ENCODE measurements around the gene NEDD8.

The NEDD8 gene

DNA sequence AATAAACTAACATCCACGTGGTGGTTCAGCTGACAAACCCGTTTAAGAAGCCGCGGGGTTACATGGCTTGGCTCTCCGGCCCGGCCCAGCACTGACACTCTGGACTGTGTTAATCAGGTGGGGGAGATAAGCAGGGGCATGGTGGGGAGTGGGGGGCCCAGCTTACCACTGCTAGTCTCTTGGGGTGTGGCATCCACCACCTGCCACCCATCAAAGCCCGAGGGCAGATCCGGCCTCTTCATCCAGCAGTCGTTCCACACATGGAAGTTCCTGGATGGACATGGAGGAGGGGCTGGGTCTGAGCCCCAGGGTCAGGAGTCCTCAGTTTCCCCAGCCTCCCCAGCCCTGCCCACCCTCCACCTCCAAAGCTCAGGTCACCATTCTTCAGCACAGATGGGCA is 26.0 kb upstream of the NEDD8 start:
- ChIA-PET CTCF (interaction anchor here (0.8 to 0.9 kb wide), 2 partner anchors 15 to 50 kb away, joined by 3 read pairs; partner anchors contain the start of gene CIDEB), POLR2A (ENCODE audit: low non-redundant PET) (interaction anchor here (0.5 to 0.6 kb wide), 2 partner anchors 10 to 69 kb away, joined by 3 to 6 read pairs; no protein-coding TSS in a partner anchor)
- DNase-seq (ENCODE audit: low spot score): no peak
- peak overlapping the region; percentile 96 for H3K27ac ChIP-seq
- TF ChIP-seq, protein P1, sequence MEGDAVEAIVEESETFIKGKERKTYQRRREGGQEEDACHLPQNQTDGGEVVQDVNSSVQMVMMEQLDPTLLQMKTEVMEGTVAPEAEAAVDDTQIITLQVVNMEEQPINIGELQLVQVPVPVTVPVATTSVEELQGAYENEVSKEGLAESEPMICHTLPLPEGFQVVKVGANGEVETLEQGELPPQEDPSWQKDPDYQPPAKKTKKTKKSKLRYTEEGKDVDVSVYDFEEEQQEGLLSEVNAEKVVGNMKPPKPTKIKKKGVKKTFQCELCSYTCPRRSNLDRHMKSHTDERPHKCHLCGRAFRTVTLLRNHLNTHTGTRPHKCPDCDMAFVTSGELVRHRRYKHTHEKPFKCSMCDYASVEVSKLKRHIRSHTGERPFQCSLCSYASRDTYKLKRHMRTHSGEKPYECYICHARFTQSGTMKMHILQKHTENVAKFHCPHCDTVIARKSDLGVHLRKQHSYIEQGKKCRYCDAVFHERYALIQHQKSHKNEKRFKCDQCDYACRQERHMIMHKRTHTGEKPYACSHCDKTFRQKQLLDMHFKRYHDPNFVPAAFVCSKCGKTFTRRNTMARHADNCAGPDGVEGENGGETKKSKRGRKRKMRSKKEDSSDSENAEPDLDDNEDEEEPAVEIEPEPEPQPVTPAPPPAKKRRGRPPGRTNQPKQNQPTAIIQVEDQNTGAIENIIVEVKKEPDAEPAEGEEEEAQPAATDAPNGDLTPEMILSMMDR (conservative IDR thresholded peaks at IDR 0.05; ENCODE audit: low read depth): no peak

DNA sequence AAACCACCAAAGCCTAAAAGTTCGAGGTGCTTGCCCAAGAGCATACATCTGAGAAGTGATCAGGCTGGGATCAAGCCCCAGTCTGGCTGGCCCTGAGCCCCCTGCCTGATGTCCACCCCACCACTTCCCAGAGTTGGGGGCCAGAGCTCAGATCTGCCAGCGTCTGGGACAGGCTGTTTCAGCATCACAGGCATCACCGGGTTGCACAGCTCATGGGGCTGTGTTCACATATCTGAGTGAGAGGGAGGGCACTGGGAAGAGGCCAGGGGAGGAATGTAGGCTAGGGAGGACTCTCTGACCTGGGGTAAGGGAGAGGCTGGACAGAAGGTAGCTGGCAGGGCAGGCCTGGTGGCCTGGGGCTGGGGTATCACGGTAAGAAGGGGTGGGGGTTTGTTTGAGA is 24.8 kb upstream of the NEDD8 start:
- ChIA-PET POLR2A (ENCODE audit: low non-redundant PET) (no interaction called here), CTCF (interaction anchor here (0.6 kb wide), 1 partner anchor 52 kb away, joined by 3 read pairs; no protein-coding TSS in a partner anchor)
- H3K27ac ChIP-seq: peak overlapping the region; percentile 57
- DNase-seq (ENCODE audit: low spot score): no peak
- TF ChIP-seq, protein P1 (conservative IDR thresholded peaks at IDR 0.05; ENCODE audit: low read depth): no peak

DNA sequence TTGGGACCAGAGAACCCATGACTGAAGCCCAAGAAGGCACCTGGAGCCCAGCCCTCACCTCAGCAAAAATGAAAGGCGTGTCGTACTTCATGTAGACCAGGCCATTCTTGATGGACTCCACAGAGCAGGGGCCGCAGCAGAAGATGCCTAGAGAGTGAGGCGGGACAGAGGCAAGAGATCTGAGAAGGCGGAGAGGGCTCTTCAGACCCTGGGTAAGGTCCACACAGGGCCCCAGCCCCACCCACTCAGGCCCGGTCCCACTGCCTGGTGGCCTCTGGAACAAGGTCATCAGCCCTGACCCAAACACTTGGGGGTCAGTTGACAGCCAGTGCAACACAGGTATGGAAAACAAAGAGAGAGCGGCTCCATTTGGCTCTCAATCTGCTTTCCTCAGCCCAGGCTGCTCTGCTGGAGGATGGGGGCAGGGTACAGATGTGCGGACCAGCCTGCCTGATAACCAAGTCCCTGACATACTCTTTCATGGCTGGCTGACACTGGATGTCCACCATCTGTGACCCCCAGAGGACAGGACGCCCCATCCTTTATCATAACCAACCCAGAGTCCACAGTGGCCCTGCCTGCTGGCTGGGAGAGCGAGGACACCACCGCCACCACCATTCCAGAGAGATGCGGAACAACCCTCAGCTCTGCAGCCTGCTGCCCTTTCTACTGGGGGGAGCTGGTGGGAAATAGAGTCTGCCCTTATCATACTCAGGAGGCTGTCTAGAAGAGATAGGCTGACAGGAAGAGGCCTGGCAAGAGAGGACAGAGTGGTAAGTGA is 24.0 kb upstream of the NEDD8 start:
- ChIA-PET POLR2A (ENCODE audit: low non-redundant PET) (no interaction called here), CTCF (interaction anchor here (0.6 kb wide), 1 partner anchor 52 kb away, joined by 3 read pairs; no protein-coding TSS in a partner anchor)
- DNase-seq (ENCODE audit: low spot score): no peak
- TF ChIP-seq, protein P1 (conservative IDR thresholded peaks at IDR 0.05; ENCODE audit: low read depth): no peak
- H3K27ac ChIP-seq: peak overlapping the region; percentile 57

DNA sequence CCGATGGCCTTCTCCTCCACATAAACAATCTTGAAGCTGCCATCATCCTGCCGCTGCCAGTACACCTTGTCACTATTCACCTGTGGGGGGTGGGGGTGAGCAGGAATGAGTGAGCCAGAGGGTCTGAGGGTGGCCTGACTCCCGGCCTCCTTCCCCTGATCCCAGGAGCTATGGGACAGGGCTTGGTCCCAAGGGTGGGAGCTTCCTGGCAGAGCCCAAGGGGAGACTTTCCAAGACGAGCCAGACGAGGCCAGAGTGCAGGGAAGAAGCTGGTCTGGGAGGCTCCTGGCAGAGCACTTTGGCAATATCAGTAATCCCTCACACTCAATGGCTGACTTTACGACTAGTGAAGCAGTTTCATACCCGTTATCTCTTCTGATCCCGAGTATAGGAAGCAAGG is 23.3 kb upstream of the NEDD8 start:
- DNase-seq (ENCODE audit: low spot score): no peak
- TF ChIP-seq, protein P1 (conservative IDR thresholded peaks at IDR 0.05; ENCODE audit: low read depth): no peak
- peak overlapping the region; percentile 57; the same call in 1 of the 2 replicates for H3K27ac ChIP-seq
- ChIA-PET CTCF (no interaction called here), POLR2A (ENCODE audit: low non-redundant PET) (no interaction called here)

DNA sequence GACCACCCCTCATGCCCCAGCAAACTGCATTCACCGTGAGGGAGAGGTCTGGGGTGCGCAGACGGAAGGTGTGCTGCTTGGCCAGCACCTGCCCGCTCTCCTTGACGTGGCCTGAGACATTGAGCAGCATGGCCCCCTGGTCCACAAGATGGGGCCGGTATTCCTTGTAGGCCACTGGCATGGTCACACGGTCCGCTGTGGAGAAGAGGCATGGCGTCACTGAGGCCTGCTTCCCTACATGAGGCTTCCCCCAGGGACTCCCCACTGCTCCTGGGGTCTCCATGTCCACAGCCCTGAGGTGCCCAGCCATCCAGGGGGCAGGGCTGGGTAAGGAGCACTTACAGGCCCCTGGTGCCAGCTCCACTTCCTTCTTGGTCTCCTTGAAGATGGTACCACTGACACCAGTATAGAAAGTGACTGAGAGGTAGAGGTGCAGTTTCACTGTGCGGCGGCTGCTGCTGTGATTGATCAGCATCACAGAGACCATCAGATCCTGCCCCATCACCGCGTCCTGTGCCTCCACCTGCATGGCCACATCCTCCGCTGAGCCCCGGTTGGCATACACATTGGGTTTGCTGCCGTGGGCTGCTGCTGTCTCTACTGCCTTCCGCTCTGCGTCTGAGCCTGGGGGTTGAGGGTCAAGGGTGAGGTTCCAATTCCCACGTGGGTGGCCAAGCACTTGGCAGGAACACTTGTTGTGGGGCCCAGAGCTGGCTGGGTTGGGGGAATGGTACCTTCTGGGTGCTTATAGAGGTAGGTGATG is 22.6 kb upstream of the NEDD8 start:
- H3K27ac ChIP-seq: peak overlapping the region; percentile 57
- no peak for DNase-seq (ENCODE audit: low spot score)
- CTCF ChIA-PET: no interaction called here
- TF ChIP-seq, protein P1 (conservative IDR thresholded peaks at IDR 0.05; ENCODE audit: low read depth): no peak
- POLR2A ChIA-PET (ENCODE audit: low non-redundant PET): no interaction called here

DNA sequence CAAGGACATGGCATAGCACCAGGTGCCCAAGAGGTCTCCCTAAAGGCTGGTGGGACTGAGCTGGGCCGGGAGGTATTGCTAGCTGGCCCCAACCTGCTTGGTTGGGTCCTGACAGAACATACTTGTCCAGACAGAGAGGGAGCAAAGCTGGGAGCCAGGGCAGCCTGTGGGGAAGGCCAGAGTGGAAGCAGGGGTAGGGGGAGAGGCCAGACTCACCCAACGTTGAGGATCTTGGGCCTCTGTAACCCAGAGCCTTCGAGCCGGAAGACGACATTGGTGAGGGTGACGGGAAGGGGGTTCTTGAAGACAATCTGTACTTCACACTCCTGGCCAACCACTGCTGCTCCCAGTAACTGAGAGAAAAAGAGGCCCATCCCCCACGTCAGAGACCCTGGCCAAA is 21.8 kb upstream of the NEDD8 start:
- POLR2A ChIA-PET (ENCODE audit: low non-redundant PET): no interaction called here
- CTCF ChIA-PET: no interaction called here
- TF ChIP-seq, protein P1 (conservative IDR thresholded peaks at IDR 0.05; ENCODE audit: low read depth): no peak
- H3K27ac ChIP-seq: peak overlapping the region; percentile 57
- no peak for DNase-seq (ENCODE audit: low spot score)
